Smooth muscle cell of the brain vasculature (primary cell): ENCODE measurements around the gene EPN3.

Experiments
- DNase-seq: peaks from one replicate; pipeline ENCODE4 v3.0.0-alpha.2; 2012; ENCODE audit warnings: low read depth, low spot score

The EPN3 gene

GRCh38 chr17:50569592-50569991 lies 37.1 kb downstream of the EPN3 start:
- no peak for DNase-seq

GRCh38 chr17:50570032-50570431 lies 37.5 kb downstream of the EPN3 start:
- DNase-seq = no peak

- no peak for DNase-seq
Observed at GRCh38 chr17:50570528-50570927, 38.0 kb downstream of the EPN3 start.

GRCh38 chr17:50571681-50572080 lies 39.1 kb downstream of the EPN3 start:
- no peak for DNase-seq

GRCh38 chr17:50572541-50572940 lies 40.0 kb downstream of the EPN3 start:
- no peak for DNase-seq

- no peak for DNase-seq
Observed at GRCh38 chr17:50573866-50574611, 41.5 kb downstream of the EPN3 start.

GRCh38 chr17:50575581-50576210 lies 43.2 kb downstream of the EPN3 start:
- no peak for DNase-seq

- no peak for DNase-seq
Observed at GRCh38 chr17:50576864-50577263, 44.3 kb downstream of the EPN3 start.

- DNase-seq = no peak
Observed at GRCh38 chr17:50577451-50577954, 45.0 kb downstream of the EPN3 start.

- no peak for DNase-seq
Observed at GRCh38 chr17:50578173-50578572, 45.6 kb downstream of the EPN3 start.

GRCh38 chr17:50579399-50579798 lies 46.9 kb downstream of the EPN3 start:
- DNase-seq = no peak

- no peak for DNase-seq
Observed at GRCh38 chr17:50580646-50581045, 48.1 kb downstream of the EPN3 start.

GRCh38 chr17:50581316-50581715 lies 48.8 kb downstream of the EPN3 start:
- no peak for DNase-seq

- DNase-seq = no peak
Observed at GRCh38 chr17:50582741-50583140, 50.2 kb downstream of the EPN3 start.

GRCh38 chr17:50583641-50584040 lies 51.1 kb downstream of the EPN3 start:
- DNase-seq = no peak

GRCh38 chr17:50584116-50584515 lies 51.6 kb downstream of the EPN3 start:
- DNase-seq = no peak

- no peak for DNase-seq
Observed at GRCh38 chr17:50584749-50585148, 52.2 kb downstream of the EPN3 start.

GRCh38 chr17:50585346-50585745 lies 52.8 kb downstream of the EPN3 start:
- no peak for DNase-seq

GRCh38 chr17:50585891-50586290 lies 53.4 kb downstream of the EPN3 start:
- no peak for DNase-seq

GRCh38 chr17:50586421-50587247 lies 54.1 kb downstream of the EPN3 start:
- no peak for DNase-seq

GRCh38 chr17:50587571-50587970 lies 55.0 kb downstream of the EPN3 start:
- no peak for DNase-seq

GRCh38 chr17:50588391-50589049 lies 56.0 kb downstream of the EPN3 start:
- no peak for DNase-seq
